Gastroesophageal sphincter (tissue), 4 donors: ENCODE measurements around the gene PELI1. TPM values are rescaled to one million over a fixed set of nuclear protein-coding genes. Genes with fewer than 3 reads are reported as not detected.

Experiments used
- ATAC-seq: fragments of 150-250 bp; one replicate; pipeline ENCODE4 v1.9.1; 2016; ENCODE audit warnings: mild to moderate bottlenecking, moderate library complexity
- H3K27ac ChIP-seq, 4 donors: fragments of 200-600 bp; sonication (generic) in 3 of 4; 1 replicate in 3 of 4; 2 replicates in 1 of 4; pipeline ENCODE4 v1.5.1; 2016 to 2019
- H3K27me3 ChIP-seq: fragments of 200-600 bp; sonication (generic); one replicate; pipeline ENCODE4 v1.5.1; 2019
- H3K36me3 ChIP-seq, 2 donors: fragments of 200-600 bp; sonication (generic); one replicate each; pipeline ENCODE4 v1.5.1; 2019; ENCODE audit warnings: control low read depth in 1 of 2
- H3K4me1 ChIP-seq, 3 donors: fragments of 200-600 bp; sonication (generic); 1 replicate in 2 of 3; 2 replicates in 1 of 3; pipeline ENCODE4 v1.5.1; 2016 to 2019; ENCODE audit warnings: control low read depth in 2 of 3
- H3K4me3 ChIP-seq, 2 donors: fragments of 200-600 bp; sonication (generic); one replicate each; pipeline ENCODE4 v1.5.1; 2019; ENCODE audit warnings: mild to moderate bottlenecking in 1 of 2, moderate library complexity in 1 of 2
- H3K9me3 ChIP-seq, 3 donors: fragments of 200-600 bp; sonication (generic); one replicate each; pipeline ENCODE4 v1.5.1; 2017 to 2019; ENCODE audit warnings: control low read depth in 2 of 3
- CTCF ChIP-seq, 4 experiments: fragments of 200-600 bp in 2 of 4; fragments of 450-650 bp in 2 of 4; sonication (generic) in 1 of 4; IDR thresholded peaks; one replicate each; pipeline ENCODE4 v1.5.1; 2017 to 2019; ENCODE audit warnings: antibody characterized with exemption in 4 of 4, mild to moderate bottlenecking in 2 of 4, moderate library complexity in 2 of 4
- EP300 ChIP-seq: sonication (generic); formaldehyde crosslinking; IDR thresholded peaks from one replicate; pipeline ENCODE4 v1.6.1; 2017; ENCODE audit warnings: antibody characterized with exemption, mild to moderate bottlenecking
- POLR2A ChIP-seq, 2 donors: fragments of 450-650 bp; IDR thresholded peaks; one replicate each; pipeline ENCODE4 v1.6.1; 2017; ENCODE audit warnings: antibody characterized with exemption in 2 of 2, mild to moderate bottlenecking in 2 of 2, moderate library complexity in 1 of 2
- POLR2AphosphoS5 ChIP-seq: sonication (generic); formaldehyde crosslinking; IDR thresholded peaks from one replicate; pipeline ENCODE4 v1.6.1; 2017; ENCODE audit warnings: antibody characterized with exemption
- WGBS, 2 donors: methylation state at CpG; one replicate each; pipeline ENCODE4 v1.1.5; 2018; ENCODE audit warnings: low coverage in 1 of 2; 5-methylcytosine and 5-hydroxymethylcytosine counted together
- total RNA-seq, 4 donors: library from RNA; depleted of rRNA; stranded (reverse); fragments of >200 nt; gene quantifications; one replicate each; pipeline ENCODE4 v1.1.0, GENCODE V29; 2016

PELI1 gene
- total RNA-seq, 4 donors from 2014 or later = 13.1 to 22.4 (median 20.5) TPM

GRCh38 chr2:64123740-64124139 lies 20.5 kb downstream of the PELI1 start:
- H3K4me3 ChIP-seq = no peak overlapping the region
- no peaks in the 10 kb centered on the region for H3K36me3 ChIP-seq
- no peaks in the 10 kb centered on the region for H3K9me3 ChIP-seq
- H3K27me3 ChIP-seq = no peaks in the 10 kb centered on the region
- WGBS, 2 donors = 100% methylated on average over 1 of the region's 1 CpG
- no peak for ATAC-seq
- TF ChIP-seq POLR2AphosphoS5 (no peak), POLR2A (IDR thresholded peaks at IDR 0.05) (no peak), EP300 (no peak), CTCF (IDR thresholded peaks at IDR 0.05) (no peak)
- H3K4me1 ChIP-seq = peaks cover 0 to 51% (median 5%) of the 10 kb centered on the region in 3 donors
- no peak overlapping the region for H3K27ac ChIP-seq

GRCh38 chr2:64122358-64122757 lies 21.9 kb downstream of the PELI1 start:
- no peak overlapping the region for H3K4me3 ChIP-seq
- TF ChIP-seq POLR2A (IDR thresholded peaks at IDR 0.05) = no peak
- TF ChIP-seq EP300 = no peak
- no peak for TF ChIP-seq POLR2AphosphoS5
- no peak for TF ChIP-seq CTCF (IDR thresholded peaks at IDR 0.05)
- no peak for ATAC-seq
- no peaks in the 10 kb centered on the region for H3K27me3 ChIP-seq
- H3K4me1 ChIP-seq = peaks cover 0 to 44% (median 5%) of the 10 kb centered on the region in 3 donors
- no peaks in the 10 kb centered on the region for H3K9me3 ChIP-seq
- no peak overlapping the region for H3K27ac ChIP-seq
- WGBS, 2 donors = 77 to 85% methylated on average over 7 of the region's 7 CpGs
- H3K36me3 ChIP-seq = no peaks in the 10 kb centered on the region

GRCh38 chr2:64120928-64121327 lies 23.3 kb downstream of the PELI1 start:
- H3K9me3 ChIP-seq = no peaks in the 10 kb centered on the region
- WGBS, 2 donors = 87 to 89% methylated on average over 5 to 6 of the region's 6 CpGs
- no peak overlapping the region for H3K27ac ChIP-seq

GRCh38 chr2:64120008-64120407 lies 24.2 kb downstream of the PELI1 start:
- ATAC-seq = no peak
- H3K9me3 ChIP-seq = no peaks in the 10 kb centered on the region
- 90 to 96% methylated on average over 2 of the region's 2 CpGs for WGBS, 2 donors
- no peaks in the 10 kb centered on the region for H3K27me3 ChIP-seq
- peaks cover 5 to 59% (median 8%) of the 10 kb centered on the region in 3 donors for H3K4me1 ChIP-seq
- TF ChIP-seq POLR2A (IDR thresholded peaks at IDR 0.05) (no peak), CTCF (IDR thresholded peaks at IDR 0.05) (no peak), POLR2AphosphoS5 (no peak), EP300 (no peak)
- no peaks in the 10 kb centered on the region for H3K36me3 ChIP-seq
- no peak overlapping the region for H3K27ac ChIP-seq
- H3K4me3 ChIP-seq = no peak overlapping the region

More at GRCh38 chr2:64120928-64121327, 23.3 kb downstream of the PELI1 start:
- no peak for ATAC-seq
- Histone ChIP-seq H3K27me3 (no peaks in the 10 kb centered on the region), H3K4me3 (no peak overlapping the region), H3K4me1 (peaks cover 5 to 51% (median 8%) of the 10 kb centered on the region in 3 donors), H3K36me3 (no peaks in the 10 kb centered on the region)
- TF ChIP-seq POLR2A (IDR thresholded peaks at IDR 0.05) = no peak
- TF ChIP-seq POLR2AphosphoS5 = no peak
- TF ChIP-seq EP300 = no peak
- TF ChIP-seq CTCF (IDR thresholded peaks at IDR 0.05) = no peak

DNA sequence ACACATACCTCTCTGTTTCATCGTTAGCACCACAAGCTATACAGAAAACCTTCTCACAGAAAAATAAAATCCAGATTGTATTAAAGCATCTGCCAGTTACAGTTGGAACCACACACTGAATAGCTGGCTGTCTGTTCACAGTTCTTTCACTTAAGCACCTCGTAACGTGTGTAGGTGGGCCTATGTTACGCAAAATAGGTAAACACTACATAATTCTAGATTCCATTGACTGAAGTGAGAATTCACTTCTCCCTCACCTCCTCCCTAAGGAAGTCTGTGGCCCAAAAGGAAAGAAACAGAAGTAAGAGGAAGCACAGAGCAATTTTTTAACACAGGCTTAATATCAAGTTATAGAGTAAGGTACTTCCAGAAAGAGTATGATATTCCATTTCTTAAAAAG lies 24.9 kb downstream of the PELI1 start:
- Histone ChIP-seq H3K27me3 (no peaks in the 10 kb centered on the region), H3K9me3 (no peaks in the 10 kb centered on the region), H3K36me3 (no peaks in the 10 kb centered on the region), H3K4me3 (no peak overlapping the region), H3K27ac (no peak overlapping the region), H3K4me1 (peaks cover 5 to 59% (median 11%) of the 10 kb centered on the region in 3 donors)
- TF ChIP-seq POLR2A (IDR thresholded peaks at IDR 0.05) (no peak), EP300 (no peak), POLR2AphosphoS5 (no peak), CTCF (IDR thresholded peaks at IDR 0.05) (no peak)
- no peak for ATAC-seq
- WGBS, 2 donors = 56 to 65% methylated on average over 4 of the region's 4 CpGs
